Left ventricle myocardium inferior (tissue), 1 donor: ENCODE results near the gene NADK. TPM values are rescaled to one million over a fixed set of nuclear protein-coding genes. Genes with fewer than 3 reads are reported as not detected.

Experiments used
- DNase-seq: peaks from one replicate; pipeline ENCODE4 v3.0.0-alpha.2; 2020
- H3K27ac ChIP-seq: fragments of 200-600 bp; replicated peaks from 2 replicates; pipeline ENCODE4 v1.8.0; 2021
- H3K27me3 ChIP-seq: fragments of 200-600 bp; 2 replicates; pipeline ENCODE4 v1.8.0; 2021; ENCODE audit warnings: low read depth
- H3K36me3 ChIP-seq: fragments of 200-600 bp; 2 replicates; pipeline ENCODE4 v1.8.0; 2021
- H3K4me1 ChIP-seq: fragments of 200-600 bp; 2 replicates; pipeline ENCODE4 v1.8.0; 2021
- H3K4me3 ChIP-seq: fragments of 200-600 bp; 2 replicates; pipeline ENCODE4 v1.8.0; 2021; ENCODE audit warnings: mild to moderate bottlenecking, moderate library complexity
- H3K9me3 ChIP-seq: fragments of 200-600 bp; replicated peaks from 2 replicates; pipeline ENCODE4 v1.8.0; 2021
- intact Hi-C: fragments of 100-400 bp; cut with micrococcal nuclease; formaldehyde crosslinking; loops from one replicate; pipeline ENCODE4 v1.11.0; 2022
- total RNA-seq: library from RNA; stranded (reverse); fragmentation: NEBNext Ultra II Directional; extraction: Animal tissue kit (Norgen Biotek cat#: 25700); gene quantifications from one replicate; pipeline ENCODE4 v1.2.1, GENCODE V29; 2021
- TF ChIP-seq, protein P1 (sequence below): fragments of 200-600 bp; IDR thresholded peaks from 2 replicates; pipeline ENCODE4 v1.8.0; 2021; ENCODE audit warnings: antibody characterized with exemption, mild to moderate bottlenecking, borderline replicate concordance
- donor health status: DM: no; HTN: yes; CAD: no; lungs with severe emphysema.

NADK gene
- total RNA-seq, 1 donor from 2014 or later: 25.3 TPM

DNA sequence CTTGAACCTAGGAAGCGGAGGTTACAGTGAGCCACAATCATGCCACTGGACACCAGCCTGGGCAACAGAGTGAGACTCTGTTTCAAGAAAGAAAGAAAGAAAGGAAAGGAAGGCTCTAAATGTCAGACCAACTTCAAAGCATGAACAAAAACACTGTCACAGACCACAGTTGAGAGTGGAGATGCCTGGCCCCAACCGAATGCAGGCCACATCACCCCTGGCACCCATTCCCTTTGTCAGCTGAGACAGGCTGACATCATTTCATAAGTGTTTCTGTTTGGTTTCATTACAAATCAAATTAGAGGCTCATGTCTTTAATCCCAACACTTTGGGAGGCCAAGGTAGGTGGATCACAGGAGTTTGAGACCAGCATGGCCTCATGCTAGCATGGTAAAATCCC lies 28.6 kb upstream of the NADK start:
- TF ChIP-seq, protein P1, sequence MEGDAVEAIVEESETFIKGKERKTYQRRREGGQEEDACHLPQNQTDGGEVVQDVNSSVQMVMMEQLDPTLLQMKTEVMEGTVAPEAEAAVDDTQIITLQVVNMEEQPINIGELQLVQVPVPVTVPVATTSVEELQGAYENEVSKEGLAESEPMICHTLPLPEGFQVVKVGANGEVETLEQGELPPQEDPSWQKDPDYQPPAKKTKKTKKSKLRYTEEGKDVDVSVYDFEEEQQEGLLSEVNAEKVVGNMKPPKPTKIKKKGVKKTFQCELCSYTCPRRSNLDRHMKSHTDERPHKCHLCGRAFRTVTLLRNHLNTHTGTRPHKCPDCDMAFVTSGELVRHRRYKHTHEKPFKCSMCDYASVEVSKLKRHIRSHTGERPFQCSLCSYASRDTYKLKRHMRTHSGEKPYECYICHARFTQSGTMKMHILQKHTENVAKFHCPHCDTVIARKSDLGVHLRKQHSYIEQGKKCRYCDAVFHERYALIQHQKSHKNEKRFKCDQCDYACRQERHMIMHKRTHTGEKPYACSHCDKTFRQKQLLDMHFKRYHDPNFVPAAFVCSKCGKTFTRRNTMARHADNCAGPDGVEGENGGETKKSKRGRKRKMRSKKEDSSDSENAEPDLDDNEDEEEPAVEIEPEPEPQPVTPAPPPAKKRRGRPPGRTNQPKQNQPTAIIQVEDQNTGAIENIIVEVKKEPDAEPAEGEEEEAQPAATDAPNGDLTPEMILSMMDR: no peak
- Histone ChIP-seq H3K9me3 (no peaks in the 10 kb centered on the region), H3K4me1 (peaks cover 25% of the 10 kb centered on the region), H3K36me3 (peaks cover 77% of the 10 kb centered on the region), H3K4me3 (no peak overlapping the region), H3K27me3 (no peaks in the 10 kb centered on the region), H3K27ac (peak overlapping the region; percentile 48)
- no peak for DNase-seq
- intact Hi-C loops: no loop called here

DNA sequence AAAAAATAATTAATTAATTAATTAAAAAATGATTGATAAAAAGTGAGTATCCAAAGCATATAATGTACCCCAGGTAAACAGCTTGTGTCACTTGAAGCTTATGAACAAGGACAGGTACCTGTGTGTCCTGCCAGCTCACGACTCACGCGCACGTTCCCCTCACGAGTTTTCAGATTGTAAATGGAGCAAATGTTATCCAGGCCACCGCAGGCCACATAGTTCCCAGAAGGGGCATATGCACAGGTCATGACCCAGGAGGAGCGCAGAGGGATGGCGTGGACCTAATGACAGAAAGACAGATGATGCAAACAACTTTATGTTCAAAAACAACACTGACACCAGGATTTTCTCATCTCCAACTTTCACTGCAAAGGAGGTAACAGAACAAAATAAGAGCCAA lies 26.0 kb upstream of the NADK start:
- DNase-seq: no peak
- intact Hi-C loops: no loop called here
- Histone ChIP-seq H3K27ac (no peak overlapping the region), H3K4me1 (peaks cover 48% of the 10 kb centered on the region), H3K4me3 (no peak overlapping the region), H3K36me3 (peaks cover 70% of the 10 kb centered on the region), H3K9me3 (no peaks in the 10 kb centered on the region), H3K27me3 (no peaks in the 10 kb centered on the region)
- TF ChIP-seq, protein P1: no peak

DNA sequence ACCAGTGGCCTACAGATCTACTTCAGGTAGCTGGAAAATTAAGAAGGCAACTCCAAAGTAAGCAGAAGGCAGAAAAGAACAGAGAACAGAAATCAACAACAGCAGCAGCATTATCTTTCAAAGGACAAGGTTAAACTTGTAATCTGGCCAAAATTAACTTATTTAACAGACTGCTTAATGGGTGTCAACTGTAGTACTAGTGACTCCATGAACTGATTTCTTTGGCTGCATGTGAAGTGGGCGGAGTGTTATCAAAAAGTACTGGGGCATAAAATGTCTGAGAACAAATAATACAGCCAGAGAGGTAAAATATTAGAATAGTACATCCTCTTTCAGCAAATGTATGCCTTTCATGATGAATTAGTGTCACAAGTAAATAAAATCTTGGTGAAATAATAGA lies 24.6 kb upstream of the NADK start:
- TF ChIP-seq, protein P1: no peak
- Histone ChIP-seq H3K27me3 (no peaks in the 10 kb centered on the region), H3K9me3 (no peaks in the 10 kb centered on the region), H3K36me3 (peaks cover 69% of the 10 kb centered on the region), H3K4me1 (peaks cover 49% of the 10 kb centered on the region), H3K4me3 (no peak overlapping the region), H3K27ac (no peak overlapping the region)
- DNase-seq: no peak
- intact Hi-C loops: no loop called here

DNA sequence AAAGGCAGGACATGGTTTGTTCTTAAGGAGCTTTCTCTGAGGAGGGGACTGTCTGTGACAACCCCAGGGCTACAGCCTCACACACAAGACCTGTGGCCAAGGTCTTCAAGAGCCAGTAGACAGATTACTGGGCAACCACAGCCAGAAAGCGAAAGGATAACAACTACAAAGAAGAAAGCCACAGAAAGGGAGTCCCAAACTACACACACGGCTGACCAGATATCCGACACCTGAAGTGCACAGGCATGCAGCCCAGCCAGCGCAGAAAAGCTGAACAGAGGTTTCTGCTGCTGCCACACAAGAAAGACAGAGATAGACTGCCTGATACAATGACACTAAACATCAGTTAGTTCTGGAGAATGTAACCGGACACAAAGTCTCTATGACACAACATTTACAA lies 21.4 kb upstream of the NADK start:
- TF ChIP-seq, protein P1: no peak
- H3K4me1 ChIP-seq: peaks cover 36% of the 10 kb centered on the region
- intact Hi-C loops: no loop called here
- DNase-seq: no peak
- no peaks in the 10 kb centered on the region for H3K27me3 ChIP-seq
- no peak overlapping the region for H3K4me3 ChIP-seq
- no peak overlapping the region for H3K27ac ChIP-seq
- peaks cover 72% of the 10 kb centered on the region for H3K36me3 ChIP-seq
- H3K9me3 ChIP-seq: no peaks in the 10 kb centered on the region

DNA sequence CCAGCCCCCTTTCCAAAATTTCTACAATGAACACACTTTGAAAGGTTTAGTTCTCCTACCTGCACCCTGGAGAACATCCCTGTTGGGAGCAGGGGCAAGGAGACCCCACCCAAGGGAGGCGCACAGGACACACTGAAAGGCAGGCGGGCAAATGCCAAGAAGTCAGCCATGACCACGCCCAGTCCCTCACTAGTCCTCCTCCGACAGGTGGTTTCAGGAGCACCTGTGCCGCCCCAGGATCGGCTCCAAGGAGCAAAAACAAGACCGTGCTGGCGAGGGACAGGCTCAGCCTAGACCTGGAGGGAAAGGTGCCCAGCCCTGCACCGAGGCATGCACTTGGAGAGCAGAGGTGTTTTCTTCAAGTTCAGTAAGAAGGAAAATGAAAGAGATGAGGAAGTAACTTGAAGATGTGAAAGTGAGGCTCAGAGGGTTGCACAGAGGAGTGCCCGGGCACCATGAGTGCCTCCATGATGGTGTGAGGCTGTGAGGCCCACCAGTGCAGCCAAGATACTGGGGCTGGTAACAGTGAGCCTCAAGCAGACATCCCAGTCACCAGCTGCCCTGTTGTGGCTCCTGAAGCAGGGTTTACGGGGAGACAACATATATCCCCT lies 19.6 kb upstream of the NADK start:
- TF ChIP-seq, protein P1: no peak
- Histone ChIP-seq H3K4me3 (no peak overlapping the region), H3K4me1 (peaks cover 32% of the 10 kb centered on the region), H3K27me3 (no peaks in the 10 kb centered on the region), H3K9me3 (no peaks in the 10 kb centered on the region), H3K36me3 (peaks cover 70% of the 10 kb centered on the region), H3K27ac (no peak overlapping the region)
- intact Hi-C loops: no loop called here
- DNase-seq: no peak

DNA sequence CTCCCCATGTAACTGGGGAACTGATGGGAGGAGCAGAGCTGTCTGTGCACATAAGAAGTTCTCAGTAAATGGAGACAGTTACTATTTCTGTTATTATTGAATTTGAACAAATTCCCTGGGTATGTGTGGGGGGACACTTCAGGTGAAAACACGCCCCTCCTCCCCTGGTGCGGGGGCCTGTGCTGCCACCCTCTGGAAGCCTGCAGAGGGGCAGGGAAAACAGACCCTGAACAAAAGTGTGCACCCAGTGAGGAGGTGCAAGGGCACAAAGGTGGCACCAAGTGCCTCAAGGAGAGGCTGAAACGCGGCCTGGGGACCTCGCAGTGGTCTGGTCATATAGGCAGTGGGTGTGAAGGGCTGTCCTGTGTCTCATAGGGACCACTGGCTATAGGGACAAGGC lies 18.2 kb upstream of the NADK start:
- Histone ChIP-seq H3K36me3 (peaks cover 66% of the 10 kb centered on the region), H3K4me1 (peaks cover 22% of the 10 kb centered on the region), H3K9me3 (no peaks in the 10 kb centered on the region), H3K27me3 (no peaks in the 10 kb centered on the region), H3K4me3 (no peak overlapping the region), H3K27ac (no peak overlapping the region)
- TF ChIP-seq, protein P1: peak; percentile 30
- DNase-seq: no peak
- intact Hi-C loops: no loop called here
